Measurements from ENCODE around the gene GNB1.

Gene GNB1

GRCh38 chr1:1895456-1896336, 4.8 kb upstream of the GNB1 start:
- Histone ChIP-seq H3K4me1 (ENCODE audit: insufficient read depth, low read length, severe bottlenecking) (peaks cover 86% of the 10 kb centered on the region), H3K9ac (ENCODE audit: low read length) (peak overlapping the region; percentile 55), H3K9me2 (ENCODE audit: low read depth, low read length) (no peaks in the 10 kb centered on the region), H2AFZ (ENCODE audit: low read length) (no peak overlapping the region), H3K79me2 (ENCODE audit: insufficient read depth, low read length) (no peaks in the 10 kb centered on the region), H3K4me2 (ENCODE audit: low read length) (peak overlapping the region; percentile 48), H3F3A (ENCODE audit: insufficient read depth, low read length) (peaks cover 6% of the 10 kb centered on the region; the same call in 1 of the 2 replicates), H3K4me3 (ENCODE audit: low read depth, low read length, poor library complexity, severe bottlenecking) (peak overlapping the region; percentile 0), H3K36me3 (ENCODE audit: insufficient read depth, low read length) (no peaks in the 10 kb centered on the region), H4K20me1 (ENCODE audit: insufficient read depth, low read length) (no peaks in the 10 kb centered on the region), H3K9me3 (ENCODE audit: low read length) (no peaks in the 10 kb centered on the region), H3K27me3 (ENCODE audit: insufficient read depth, low read length) (no peaks in the 10 kb centered on the region), H3K27ac (ENCODE audit: low read depth, low read length, poor library complexity, severe bottlenecking) (peak overlapping the region; percentile 98)
- no peak for TF ChIP-seq EZH2 (IDR thresholded peaks at IDR 0.05; ENCODE audit: borderline replicate concordance, low read length)
- TF ChIP-seq CTCF (IDR thresholded peaks at IDR 0.05; ENCODE audit: low read length), result no peak

- TF ChIP-seq EZH2 (IDR thresholded peaks at IDR 0.05; ENCODE audit: borderline replicate concordance, low read length) (no peak), CTCF (IDR thresholded peaks at IDR 0.05; ENCODE audit: low read length) (no peak)
- peaks cover 81% of the 10 kb centered on the region for H3K4me1 ChIP-seq (ENCODE audit: insufficient read depth, low read length, severe bottlenecking)
- H2AFZ ChIP-seq (ENCODE audit: low read length), result no peak overlapping the region
- H3K4me2 ChIP-seq (ENCODE audit: low read length), result peak overlapping the region; percentile 48
- H3K9me2 ChIP-seq (ENCODE audit: low read depth, low read length), result no peaks in the 10 kb centered on the region
- H3K27me3 ChIP-seq (ENCODE audit: insufficient read depth, low read length), result no peaks in the 10 kb centered on the region
- H3K36me3 ChIP-seq (ENCODE audit: insufficient read depth, low read length), result no peaks in the 10 kb centered on the region
- H3K79me2 ChIP-seq (ENCODE audit: insufficient read depth, low read length), result peaks cover 2% of the 10 kb centered on the region
- H3K9ac ChIP-seq (ENCODE audit: low read length), result peak overlapping the region; percentile 55
- no peaks in the 10 kb centered on the region for H4K20me1 ChIP-seq (ENCODE audit: insufficient read depth, low read length)
- H3K27ac ChIP-seq (ENCODE audit: low read depth, low read length, poor library complexity, severe bottlenecking), result peak overlapping the region; percentile 98
- peak overlapping the region; percentile 0 for H3K4me3 ChIP-seq (ENCODE audit: low read depth, low read length, poor library complexity, severe bottlenecking)
- no peaks in the 10 kb centered on the region for H3K9me3 ChIP-seq (ENCODE audit: low read length)
- H3F3A ChIP-seq (ENCODE audit: insufficient read depth, low read length), result peaks cover 6% of the 10 kb centered on the region; the same call in 1 of the 2 replicates
These were observed 4.2 kb upstream of the GNB1 start for GRCh38 chr1:1895060-1895418.

DNA sequence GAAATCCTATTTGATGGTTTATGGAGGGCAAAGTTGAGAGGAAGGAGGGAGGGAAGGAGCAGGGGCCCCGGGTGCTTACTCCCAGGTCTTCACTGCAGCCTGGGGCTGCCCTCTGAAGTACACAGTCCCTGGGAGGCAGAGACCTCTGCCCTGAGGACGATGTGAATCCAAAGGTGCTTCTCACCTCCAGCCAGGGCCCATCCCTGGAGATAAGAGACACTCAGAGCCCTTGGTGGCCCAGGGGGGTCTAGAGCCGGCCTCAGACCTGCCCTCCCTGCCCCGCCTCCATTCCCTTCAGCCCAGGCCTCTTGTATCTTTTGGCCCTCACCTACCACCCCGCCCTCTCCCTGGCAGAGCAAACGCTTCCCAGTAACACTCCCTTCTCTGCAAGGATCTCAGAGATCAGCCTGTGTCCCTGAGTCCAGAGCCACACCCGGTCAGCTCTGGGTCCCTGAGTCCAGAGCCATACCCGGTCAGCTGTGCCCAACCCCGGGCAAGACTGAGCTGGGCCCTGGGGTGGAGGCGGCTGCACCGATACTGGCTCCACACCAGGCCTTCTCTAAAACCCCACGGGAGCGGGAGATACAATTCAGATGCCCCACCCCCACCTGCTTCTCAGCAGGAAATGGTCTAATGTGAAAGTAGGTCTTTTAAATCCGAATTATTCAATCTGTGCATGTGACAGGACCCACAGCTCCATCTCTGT, 3.6 kb upstream of the GNB1 start:
- peak overlapping the region; percentile 48 for H3K4me2 ChIP-seq (ENCODE audit: low read length)
- H3K4me1 ChIP-seq (ENCODE audit: insufficient read depth, low read length, severe bottlenecking), result peaks cover 76% of the 10 kb centered on the region
- H3K27ac ChIP-seq (ENCODE audit: low read depth, low read length, poor library complexity, severe bottlenecking), result peak overlapping the region; percentile 98
- H3K4me3 ChIP-seq (ENCODE audit: low read depth, low read length, poor library complexity, severe bottlenecking), result peak overlapping the region; percentile 0
- TF ChIP-seq EZH2 (IDR thresholded peaks at IDR 0.05; ENCODE audit: borderline replicate concordance, low read length) (no peak), CTCF (IDR thresholded peaks at IDR 0.05; ENCODE audit: low read length) (no peak)
- H2AFZ ChIP-seq (ENCODE audit: low read length), result no peak overlapping the region
- peak overlapping the region; percentile 55 for H3K9ac ChIP-seq (ENCODE audit: low read length)
- H3F3A ChIP-seq (ENCODE audit: insufficient read depth, low read length), result peaks cover 6% of the 10 kb centered on the region; the same call in 1 of the 2 replicates
- H3K79me2 ChIP-seq (ENCODE audit: insufficient read depth, low read length), result peaks cover 7% of the 10 kb centered on the region
- no peaks in the 10 kb centered on the region for H4K20me1 ChIP-seq (ENCODE audit: insufficient read depth, low read length)
- no peaks in the 10 kb centered on the region for H3K9me2 ChIP-seq (ENCODE audit: low read depth, low read length)
- H3K9me3 ChIP-seq (ENCODE audit: low read length), result no peaks in the 10 kb centered on the region
- peaks cover 3% of the 10 kb centered on the region; the same call in 1 of the 2 replicates for H3K36me3 ChIP-seq (ENCODE audit: insufficient read depth, low read length)
- no peaks in the 10 kb centered on the region for H3K27me3 ChIP-seq (ENCODE audit: insufficient read depth, low read length)
